B cell (primary cell): ENCODE results near the gene WDR48.

Source experiments
- CTCF ChIP-seq: fragments of 200-600 bp; IDR thresholded peaks from one replicate; pipeline ENCODE4 v1.8.0; 2022; ENCODE audit warnings: antibody characterized with exemption, mild to moderate bottlenecking
- EZH2 ChIP-seq: IDR thresholded peaks from 2 replicates; pipeline ENCODE4 v1.6.1; 2012; ENCODE audit warnings: borderline replicate concordance, low read depth, mild to moderate bottlenecking, moderate library complexity, low read length; ENCODE audit not compliant: insufficient read depth, poor library complexity, severe bottlenecking

- TF ChIP-seq CTCF (no peak), EZH2 (no peak)
Observed at GRCh38 chr3:39068556-39068955, 16.7 kb downstream of the WDR48 start.
